Neural progenitor cell (in vitro differentiated cells): ENCODE data around the gene CNN3. TPM values are rescaled to one million over a fixed set of nuclear protein-coding genes. Genes with fewer than 3 reads are reported as not detected.

Experiments
- DNase-seq: peaks from one replicate; pipeline ENCODE4 v3.0.0-alpha.2; 2016; ENCODE audit warnings: low spot score
- H2AFZ ChIP-seq: fragments of 200-600 bp; sonication (generic); replicated peaks from 2 replicates; pipeline ENCODE4 v1.6.1; 2016; ENCODE audit warnings: antibody characterized with exemption
- H3F3A ChIP-seq: fragments of 200-600 bp; sonication (generic); 2 replicates; pipeline ENCODE4 v1.6.1; 2016; ENCODE audit warnings: antibody characterized with exemption, low read depth
- H3K27ac ChIP-seq: fragments of 200-600 bp; sonication (generic); 2 replicates; pipeline ENCODE4 v1.5.1; 2016; ENCODE audit warnings: mild to moderate bottlenecking
- H3K27me3 ChIP-seq: fragments of 200-600 bp; sonication (generic); 2 replicates; pipeline ENCODE4 v1.6.1; 2016; ENCODE audit warnings: mild to moderate bottlenecking, moderate library complexity
- H3K36me3 ChIP-seq: fragments of 200-600 bp; sonication (generic); 2 replicates; pipeline ENCODE4 v1.5.1; 2016
- H3K4me1 ChIP-seq: fragments of 200-600 bp; sonication (generic); 2 replicates; pipeline ENCODE4 v1.6.1; 2016; ENCODE audit warnings: mixed run types
- H3K4me2 ChIP-seq: fragments of 200-600 bp; sonication (generic); 2 replicates; pipeline ENCODE4 v1.6.1; 2016
- H3K4me3 ChIP-seq: fragments of 200-600 bp; sonication (generic); 2 replicates; pipeline ENCODE4 v1.5.1; 2016
- H3K79me2 ChIP-seq: fragments of 200-600 bp; sonication (generic); 2 replicates; pipeline ENCODE4 v1.6.1; 2016; ENCODE audit warnings: low read depth
- H3K9ac ChIP-seq: fragments of 200-600 bp; sonication (generic); 2 replicates; pipeline ENCODE4 v1.6.1; 2016
- H3K9me3 ChIP-seq: fragments of 200-600 bp; sonication (generic); 2 replicates; pipeline ENCODE4 v1.5.1; 2016; ENCODE audit warnings: low read depth
- H4K20me1 ChIP-seq: fragments of 200-600 bp; sonication (generic); 2 replicates; pipeline ENCODE4 v1.6.1; 2016; ENCODE audit warnings: low read depth
- H3K27ac Mint-ChIP-seq: 3 replicates; pipeline ENCODE4 v1.8.0; 2021; ENCODE audit warnings: mixed read lengths
- H3K27me3 Mint-ChIP-seq: 2 replicates; pipeline ENCODE4 v1.8.0; 2022; ENCODE audit warnings: low read depth, mild to moderate bottlenecking, inconsistent platforms, moderate library complexity, mixed read lengths; ENCODE audit not compliant: insufficient read depth
- H3K36me3 Mint-ChIP-seq: 3 replicates; pipeline ENCODE4 v1.8.0; 2021; ENCODE audit warnings: mixed read lengths
- H3K4me1 Mint-ChIP-seq: 3 replicates; pipeline ENCODE4 v1.8.0; 2021; ENCODE audit warnings: mixed read lengths
- H3K4me3 Mint-ChIP-seq: 3 replicates; pipeline ENCODE4 v1.8.0; 2021; ENCODE audit warnings: mild to moderate bottlenecking, moderate library complexity, mixed read lengths
- H3K9me3 Mint-ChIP-seq: 3 replicates; pipeline ENCODE4 v1.8.0; 2020; ENCODE audit warnings: mixed read lengths
- CTCF ChIP-seq: fragments of 200-600 bp; sonication (generic); IDR thresholded peaks from 2 replicates; pipeline ENCODE4 v1.5.1; 2017; ENCODE audit warnings: antibody characterized with exemption, mild to moderate bottlenecking
- EZH2 ChIP-seq: fragments of 200-600 bp; sonication (generic); IDR thresholded peaks from 2 replicates; pipeline ENCODE4 v1.6.1; 2017; ENCODE audit warnings: antibody characterized with exemption, mild to moderate bottlenecking, moderate library complexity
- EZH2phosphoT487 ChIP-seq: fragments of 200-600 bp; sonication (generic); IDR thresholded peaks from 2 replicates; pipeline ENCODE4 v1.6.1; 2017; ENCODE audit warnings: antibody characterized with exemption
- total RNA-seq: library from RNA; depleted of rRNA; stranded (reverse); fragments of >200 nt; gene quantifications from 2 replicates; pipeline ENCODE4 v1.2.3, GENCODE V29; 2015; ENCODE audit warnings: low replicate concordance

Gene CNN3
- total RNA-seq, 1 donor from 2014 or later: 644 TPM

- Mint-ChIP-seq H3K36me3 (peaks cover 25% of the 10 kb centered on the region), H3K27ac (peak overlapping the region; percentile 99), H3K4me1 (peaks cover 60% of the 10 kb centered on the region), H3K27me3 (peaks cover 8% of the 10 kb centered on the region), H3K4me3 (peak overlapping the region; percentile 96), H3K9me3 (peaks cover under 1% of the 10 kb centered on the region)
- H3K4me1 ChIP-seq: peaks cover 47% of the 10 kb centered on the region
- peak overlapping the region; percentile 100 for H3K4me3 ChIP-seq
- H3K4me2 ChIP-seq: peak overlapping the region; percentile 71
- peaks cover 75% of the 10 kb centered on the region for H3K79me2 ChIP-seq
- peak; percentile 83 for DNase-seq
- TF ChIP-seq EZH2 (no peak), CTCF (no peak), EZH2phosphoT487 (no peak)
- H3F3A ChIP-seq: peaks cover 43% of the 10 kb centered on the region
- no peaks in the 10 kb centered on the region for H3K9me3 ChIP-seq
- H3K27me3 ChIP-seq: no peaks in the 10 kb centered on the region
- H4K20me1 ChIP-seq: peaks cover 29% of the 10 kb centered on the region
- no peaks in the 10 kb centered on the region for H3K36me3 ChIP-seq
- peak overlapping the region; percentile 42 for H3K9ac ChIP-seq
- H3K27ac ChIP-seq: peak overlapping the region; percentile 100
- no peak overlapping the region for H2AFZ ChIP-seq
Measured at GRCh38 chr1:94927405-94928175, 680 bp upstream of the CNN3 start.

- peak overlapping the region; percentile 100 for H3K27ac Mint-ChIP-seq
Measured at GRCh38 chr1:94926126-94926914, 590 bp downstream of the CNN3 start.

GRCh38 chr1:94925561-94926125 is 1.3 kb downstream of the CNN3 start:
- Mint-ChIP-seq H3K4me1 (peaks cover 69% of the 10 kb centered on the region), H3K9me3 (peaks cover 12% of the 10 kb centered on the region), H3K36me3 (peaks cover 40% of the 10 kb centered on the region), H3K27ac (peak overlapping the region; percentile 100), H3K27me3 (peaks cover 11% of the 10 kb centered on the region), H3K4me3 (peak overlapping the region; percentile 95)
- Histone ChIP-seq H2AFZ (no peak overlapping the region), H3K79me2 (peaks cover 89% of the 10 kb centered on the region), H3K4me2 (peak overlapping the region; percentile 90), H3K36me3 (peaks cover 3% of the 10 kb centered on the region), H3K4me3 (peak overlapping the region; percentile 100), H3K4me1 (peaks cover 65% of the 10 kb centered on the region), H3K9ac (peak overlapping the region; percentile 100), H3K27me3 (no peaks in the 10 kb centered on the region), H4K20me1 (peaks cover 48% of the 10 kb centered on the region), H3K9me3 (no peaks in the 10 kb centered on the region), H3F3A (peaks cover 43% of the 10 kb centered on the region), H3K27ac (peak overlapping the region; percentile 100)
- peak; percentile 99 for DNase-seq
- no peak for TF ChIP-seq EZH2phosphoT487
- TF ChIP-seq EZH2: no peak
- no peak for TF ChIP-seq CTCF

More at GRCh38 chr1:94926126-94926914, 590 bp downstream of the CNN3 start:
- Histone ChIP-seq H3K27ac (peak overlapping the region; percentile 100), H4K20me1 (peaks cover 42% of the 10 kb centered on the region), H3K27me3 (no peaks in the 10 kb centered on the region), H2AFZ (no peak overlapping the region), H3F3A (peaks cover 43% of the 10 kb centered on the region), H3K4me1 (peaks cover 59% of the 10 kb centered on the region), H3K4me2 (peak overlapping the region; percentile 89), H3K79me2 (peaks cover 88% of the 10 kb centered on the region), H3K36me3 (peaks cover 3% of the 10 kb centered on the region), H3K9ac (peak overlapping the region; percentile 100), H3K9me3 (no peaks in the 10 kb centered on the region), H3K4me3 (peak overlapping the region; percentile 100)
- Mint-ChIP-seq H3K27me3 (peaks cover 8% of the 10 kb centered on the region), H3K4me1 (peaks cover 69% of the 10 kb centered on the region), H3K9me3 (peaks cover 10% of the 10 kb centered on the region), H3K36me3 (peaks cover 35% of the 10 kb centered on the region), H3K4me3 (peak overlapping the region; percentile 95)
- peak; percentile 79 for DNase-seq
- TF ChIP-seq CTCF (peak; percentile 56), EZH2 (no peak)
